ENCODE results near the gene FGD1. TPM values are rescaled to one million over a fixed set of nuclear protein-coding genes. Genes with fewer than 3 reads are reported as not detected.

The FGD1 gene
- total and polyA plus RNA-seq, 2 experiments from 2014 or later: 6.0 to 8.6 TPM

- peak overlapping the region; percentile 96 for H3K4me3 ChIP-seq
- no peaks in the 10 kb centered on the region for H3K27me3 ChIP-seq (replicated peaks; ENCODE audit: insufficient read depth)
- H2AFZ ChIP-seq: peak overlapping the region; percentile 96
- no peaks in the 10 kb centered on the region for H3K9me2 ChIP-seq (ENCODE audit: insufficient read depth)
- no peaks in the 10 kb centered on the region for H3K9me3 ChIP-seq (ENCODE audit: low read depth)
- H3K9ac ChIP-seq: peak overlapping the region; percentile 93
- WGBS, 2 experiments (ENCODE audit: low coverage in 1 of 2, low lambda C conversion rate in 2 of 2, missing lambda C conversion rate in 2 of 2): 0 to 2% methylated on average over 19 of the region's 22 CpGs
- H3K4me2 ChIP-seq (ENCODE audit: unreplicated experiment): peak overlapping the region; percentile 76
- TF ChIP-seq EZH2 (IDR thresholded peaks at IDR 0.05; ENCODE audit: insufficient read depth, poor library complexity, severe bottlenecking) (no peak), EZH2phosphoT487 (IDR thresholded peaks at IDR 0.05; ENCODE audit: insufficient read depth, low read depth) (no peak)
- no peaks in the 10 kb centered on the region for H3F3A ChIP-seq (ENCODE audit: insufficient read depth)
- no peaks in the 10 kb centered on the region for H3K36me3 ChIP-seq (ENCODE audit: low read depth)
- H4K20me1 ChIP-seq (ENCODE audit: insufficient read depth): no peaks in the 10 kb centered on the region
- H3K4me1 ChIP-seq (ENCODE audit: insufficient read depth): peaks cover 5% of the 10 kb centered on the region; the same call in 1 of the 2 replicates
- peak; percentile 19 for DNase-seq
- H3K27ac ChIP-seq: peak overlapping the region; percentile 55
- in situ Hi-C loops (cut with MboI): no loop called here
- peaks cover 53% of the 10 kb centered on the region for H3K79me2 ChIP-seq (ENCODE audit: insufficient read depth)
These were observed 34.4 kb upstream of the FGD1 start for GRCh38 chrX:54530357-54530900.

- Histone ChIP-seq H3K36me3 (ENCODE audit: low read depth) (no peaks in the 10 kb centered on the region), H3K79me2 (ENCODE audit: insufficient read depth) (peaks cover 46% of the 10 kb centered on the region)
- WGBS, 2 experiments (ENCODE audit: low coverage in 1 of 2, low lambda C conversion rate in 2 of 2, missing lambda C conversion rate in 2 of 2): 0 to 2% methylated on average over 22 to 24 of the region's 51 CpGs
These were observed 33.7 kb upstream of the FGD1 start, which contains the start of gene GNL3L for GRCh38 chrX:54529552-54530356. Gene GNL3L, plus strand, starts transcription at chrX:54530219. Its CDS starts 2,348 bp downstream, at chrX:54532567.

GRCh38 chrX:54529151-54529550, 33.1 kb upstream of the FGD1 start:
- H3K27ac ChIP-seq: peak overlapping the region; percentile 60
- no peak for TF ChIP-seq EZH2phosphoT487 (IDR thresholded peaks at IDR 0.05; ENCODE audit: insufficient read depth, low read depth)
- TF ChIP-seq EZH2 (IDR thresholded peaks at IDR 0.05; ENCODE audit: insufficient read depth, poor library complexity, severe bottlenecking): no peak
- H3F3A ChIP-seq (ENCODE audit: insufficient read depth): no peaks in the 10 kb centered on the region
- no peaks in the 10 kb centered on the region for H3K27me3 ChIP-seq (replicated peaks; ENCODE audit: insufficient read depth)
- in situ Hi-C loops (cut with MboI): no loop called here
- no peaks in the 10 kb centered on the region for H3K36me3 ChIP-seq (ENCODE audit: low read depth)
- peak overlapping the region; percentile 61 for H3K4me2 ChIP-seq (ENCODE audit: unreplicated experiment)
- peak overlapping the region; percentile 96 for H3K4me3 ChIP-seq
- H3K4me1 ChIP-seq (ENCODE audit: insufficient read depth): peaks cover 5% of the 10 kb centered on the region; the same call in 1 of the 2 replicates
- peaks cover 40% of the 10 kb centered on the region for H3K79me2 ChIP-seq (ENCODE audit: insufficient read depth)
- H2AFZ ChIP-seq: peak overlapping the region; percentile 91
- no peaks in the 10 kb centered on the region for H4K20me1 ChIP-seq (ENCODE audit: insufficient read depth)
- peak overlapping the region; percentile 93 for H3K9ac ChIP-seq
- H3K9me2 ChIP-seq (ENCODE audit: insufficient read depth): no peaks in the 10 kb centered on the region
- 0 to 22% methylated on average over 3 of the region's 3 CpGs for WGBS, 2 experiments (ENCODE audit: low coverage in 1 of 2, low lambda C conversion rate in 2 of 2, missing lambda C conversion rate in 2 of 2)
- no peaks in the 10 kb centered on the region for H3K9me3 ChIP-seq (ENCODE audit: low read depth)
- no peak for DNase-seq

More at GRCh38 chrX:54529552-54530356, 33.7 kb upstream of the FGD1 start, which contains the start of gene GNL3L:
- no peaks in the 10 kb centered on the region for H3K9me2 ChIP-seq (ENCODE audit: insufficient read depth)
- no peaks in the 10 kb centered on the region for H3F3A ChIP-seq (ENCODE audit: insufficient read depth)
- H3K9ac ChIP-seq: peak within 1 kb of the TSS; percentile 93
- H3K4me1 ChIP-seq (ENCODE audit: insufficient read depth): peaks cover 5% of the 10 kb centered on the region; the same call in 1 of the 2 replicates
- H3K9me3 ChIP-seq (ENCODE audit: low read depth): no peaks in the 10 kb centered on the region
- no peaks in the 10 kb centered on the region for H3K27me3 ChIP-seq (replicated peaks; ENCODE audit: insufficient read depth)
- in situ Hi-C loops (cut with MboI): no loop called here
- H3K4me3 ChIP-seq: peak within 1 kb of the TSS; percentile 96
- no peak for TF ChIP-seq EZH2phosphoT487 (IDR thresholded peaks at IDR 0.05; ENCODE audit: insufficient read depth, low read depth)
- TF ChIP-seq EZH2 (IDR thresholded peaks at IDR 0.05; ENCODE audit: insufficient read depth, poor library complexity, severe bottlenecking): no peak
- peak; percentile 92 for DNase-seq
- peak within 1 kb of the TSS; percentile 96 for H2AFZ ChIP-seq
- H3K4me2 ChIP-seq (ENCODE audit: unreplicated experiment): peak within 1 kb of the TSS; percentile 76
- H4K20me1 ChIP-seq (ENCODE audit: insufficient read depth): no peaks in the 10 kb centered on the region
- peak within 1 kb of the TSS; percentile 60 for H3K27ac ChIP-seq

- Histone ChIP-seq H3K27me3 (replicated peaks; ENCODE audit: insufficient read depth) (no peaks in the 10 kb centered on the region), H3K9me3 (ENCODE audit: low read depth) (no peaks in the 10 kb centered on the region), H2AFZ (peak overlapping the region; percentile 84), H3K36me3 (ENCODE audit: low read depth) (no peaks in the 10 kb centered on the region), H3K79me2 (ENCODE audit: insufficient read depth) (no peaks in the 10 kb centered on the region), H4K20me1 (ENCODE audit: insufficient read depth) (no peaks in the 10 kb centered on the region), H3K27ac (no peak overlapping the region), H3K9me2 (ENCODE audit: insufficient read depth) (no peaks in the 10 kb centered on the region), H3K4me1 (ENCODE audit: insufficient read depth) (peaks cover 7% of the 10 kb centered on the region), H3K4me3 (no peak overlapping the region), H3K4me2 (ENCODE audit: unreplicated experiment) (no peak overlapping the region), H3K9ac (no peak overlapping the region), H3F3A (ENCODE audit: insufficient read depth) (no peaks in the 10 kb centered on the region)
- in situ Hi-C loops (cut with MboI): no loop called here
- peak; percentile 12 for DNase-seq
- no peak for TF ChIP-seq EZH2 (IDR thresholded peaks at IDR 0.05; ENCODE audit: insufficient read depth, poor library complexity, severe bottlenecking)
- TF ChIP-seq EZH2phosphoT487 (IDR thresholded peaks at IDR 0.05; ENCODE audit: insufficient read depth, low read depth): no peak
- WGBS, 2 experiments (ENCODE audit: low coverage in 1 of 2, low lambda C conversion rate in 2 of 2, missing lambda C conversion rate in 2 of 2): 17 to 19% methylated on average over 4 of the region's 4 CpGs
These were observed 13.4 kb upstream of the FGD1 start for GRCh38 chrX:54509400-54509799.

All from GM23248 (cell line).